GM19324 (cell line): Measurements from ENCODE around the gene CCNO.

Experiments
- ATAC-seq: cut with Tn5 transposase; IDR thresholded peaks from one replicate; pipeline ENCODE4 v1.9.1; 2021; ENCODE audit warnings: mild to moderate bottlenecking, moderate library complexity; ENCODE audit not compliant: unreplicated experiment, low FRiP score

The CCNO gene, protein sequence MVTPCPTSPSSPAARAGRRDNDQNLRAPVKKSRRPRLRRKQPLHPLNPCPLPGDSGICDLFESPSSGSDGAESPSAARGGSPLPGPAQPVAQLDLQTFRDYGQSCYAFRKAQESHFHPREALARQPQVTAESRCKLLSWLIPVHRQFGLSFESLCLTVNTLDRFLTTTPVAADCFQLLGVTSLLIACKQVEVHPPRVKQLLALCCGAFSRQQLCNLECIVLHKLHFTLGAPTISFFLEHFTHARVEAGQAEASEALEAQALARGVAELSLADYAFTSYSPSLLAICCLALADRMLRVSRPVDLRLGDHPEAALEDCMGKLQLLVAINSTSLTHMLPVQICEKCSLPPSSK

DNA sequence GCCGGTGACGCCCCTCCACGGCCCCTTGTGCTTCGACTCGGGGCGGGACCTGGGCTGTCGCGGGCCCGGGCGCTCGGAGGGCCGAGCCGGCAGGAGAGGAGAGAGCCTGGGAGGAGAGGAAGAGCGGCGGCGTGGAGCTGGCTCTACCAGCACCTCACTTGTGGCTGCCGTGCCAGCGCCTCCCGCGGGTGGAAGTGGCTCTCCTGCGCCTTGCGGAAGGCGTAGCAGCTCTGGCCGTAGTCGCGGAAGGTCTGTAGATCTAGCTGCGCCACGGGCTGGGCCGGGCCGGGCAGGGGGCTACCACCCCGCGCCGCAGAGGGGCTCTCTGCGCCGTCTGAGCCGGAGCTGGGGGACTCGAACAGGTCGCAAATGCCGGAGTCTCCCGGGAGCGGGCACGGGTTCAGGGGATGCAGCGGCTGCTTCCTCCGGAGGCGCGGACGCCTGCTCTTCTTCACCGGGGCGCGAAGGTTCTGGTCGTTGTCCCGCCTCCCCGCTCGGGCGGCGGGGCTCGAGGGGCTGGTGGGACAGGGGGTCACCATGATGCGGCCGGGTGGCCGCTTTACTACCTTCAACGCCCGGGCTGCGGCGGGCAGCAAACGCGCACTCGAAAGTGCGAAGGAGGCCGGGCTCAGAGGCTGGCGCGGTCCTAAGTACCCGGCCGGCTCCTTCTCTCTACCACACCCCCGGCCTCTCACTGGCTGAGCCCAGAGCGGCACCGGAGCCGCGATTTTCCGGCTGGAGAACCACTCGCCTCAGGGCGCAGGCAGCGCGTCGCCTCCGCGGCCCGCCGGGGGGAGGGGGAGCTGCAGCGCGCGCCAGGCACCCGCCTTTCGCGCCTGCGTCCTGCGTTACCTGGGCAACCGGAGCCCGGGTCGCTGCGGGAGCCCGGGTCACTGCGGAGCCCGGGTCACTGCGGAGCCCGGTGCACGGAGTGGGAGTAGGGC is at the start of gene CCNO:
Gene CCNO (minus strand): TSS at position 624 of the 944 bp plus-strand sequence. CDS start 85 bp downstream, at position 539.
- ATAC-seq = peak; percentile 57

DNA sequence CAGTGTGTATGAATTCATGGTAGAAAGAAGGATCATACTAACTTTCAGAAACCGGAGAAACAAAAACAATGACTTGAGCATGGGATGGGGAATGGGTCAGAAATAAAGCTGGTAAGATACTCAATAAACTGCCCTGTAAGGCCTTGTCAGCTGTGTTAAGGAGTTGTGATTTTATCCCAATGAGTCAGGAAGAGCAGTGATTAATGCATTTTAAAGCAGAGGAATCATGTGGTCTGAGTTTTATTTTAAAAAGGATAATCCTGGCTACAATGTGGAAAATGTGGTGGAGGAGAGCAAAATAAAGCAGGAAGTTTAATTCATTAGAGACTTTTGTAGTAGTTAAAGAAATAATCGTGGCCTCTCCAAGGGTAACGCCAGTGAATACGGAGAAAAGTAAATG is 45.4 kb upstream of the CCNO start:
- no peak for ATAC-seq

DNA sequence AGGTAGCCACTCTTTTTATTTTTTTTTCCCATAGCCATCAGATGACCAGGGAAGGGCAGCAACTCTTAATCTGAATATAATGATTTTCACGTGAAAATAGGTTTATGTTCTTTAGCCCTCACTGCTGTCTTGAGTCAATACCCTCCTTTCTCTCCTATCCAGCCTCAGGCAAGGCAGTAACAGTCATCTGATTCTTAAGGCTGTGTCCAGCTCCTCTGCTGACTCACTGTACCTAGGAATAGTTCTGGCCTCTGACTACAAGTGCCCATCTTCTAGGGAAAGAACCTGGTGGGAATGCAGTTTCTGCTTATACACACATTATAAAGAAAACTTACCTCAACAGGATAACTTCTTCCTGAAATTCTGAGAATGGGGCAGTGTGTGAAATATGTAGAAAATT is 43.4 kb upstream of the CCNO start:
- ATAC-seq = no peak

DNA sequence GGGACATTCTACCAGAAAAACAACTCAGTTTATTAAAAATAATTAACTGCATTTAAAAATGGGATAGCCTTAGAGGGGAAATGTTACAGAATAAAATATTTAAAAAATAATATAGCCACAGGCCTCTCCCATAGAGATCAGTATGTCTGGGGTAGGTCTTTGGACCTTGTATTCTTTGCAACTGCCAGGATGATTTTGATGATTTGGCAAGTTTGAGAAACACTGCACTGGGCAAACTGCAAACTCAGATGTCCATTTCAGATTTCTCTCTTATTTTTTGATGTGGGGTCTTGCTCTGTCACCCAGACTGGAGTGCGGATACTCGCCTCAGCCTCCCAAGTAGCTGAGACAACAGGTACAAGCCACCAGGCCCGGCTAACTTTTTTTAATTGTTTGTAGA is 24.9 kb upstream of the CCNO start:
- ATAC-seq = no peak

DNA sequence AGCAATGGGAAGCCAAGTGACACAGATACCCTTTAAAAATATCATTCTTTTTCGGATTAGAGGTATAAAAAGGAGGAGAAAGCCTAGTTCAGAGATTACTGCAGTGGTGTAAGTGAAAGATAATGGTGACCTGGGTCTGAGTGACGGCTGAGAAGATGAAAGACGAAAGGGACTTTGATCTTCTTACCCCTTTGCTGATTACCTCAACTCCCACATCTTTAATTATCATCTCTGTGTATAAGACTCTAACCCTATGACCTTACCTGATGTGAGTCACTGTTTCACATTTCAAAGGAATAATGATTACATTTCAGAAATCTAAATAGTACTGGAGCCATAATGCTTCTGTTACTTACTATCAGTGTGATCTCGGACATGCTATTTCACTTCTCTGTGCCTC is 21.4 kb upstream of the CCNO start:
- no peak for ATAC-seq

DNA sequence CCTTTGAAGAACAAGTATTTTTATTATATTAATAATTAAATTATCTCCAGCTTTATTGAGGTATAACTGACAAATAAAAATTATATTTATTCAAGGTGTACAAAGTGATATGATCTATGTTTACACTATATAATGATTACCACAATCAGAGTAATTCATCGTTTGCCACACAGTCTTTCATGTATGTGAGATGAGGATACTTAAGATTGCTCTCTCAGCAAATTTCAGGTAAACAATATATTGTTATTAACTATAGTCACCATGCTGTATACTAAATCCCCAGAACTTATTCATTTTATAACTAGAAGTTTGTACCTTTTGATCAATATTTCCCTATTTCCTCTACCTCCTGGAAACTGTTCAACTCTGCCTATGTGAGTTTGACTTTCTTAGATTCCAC is 16.7 kb upstream of the CCNO start:
- ATAC-seq = no peak

DNA sequence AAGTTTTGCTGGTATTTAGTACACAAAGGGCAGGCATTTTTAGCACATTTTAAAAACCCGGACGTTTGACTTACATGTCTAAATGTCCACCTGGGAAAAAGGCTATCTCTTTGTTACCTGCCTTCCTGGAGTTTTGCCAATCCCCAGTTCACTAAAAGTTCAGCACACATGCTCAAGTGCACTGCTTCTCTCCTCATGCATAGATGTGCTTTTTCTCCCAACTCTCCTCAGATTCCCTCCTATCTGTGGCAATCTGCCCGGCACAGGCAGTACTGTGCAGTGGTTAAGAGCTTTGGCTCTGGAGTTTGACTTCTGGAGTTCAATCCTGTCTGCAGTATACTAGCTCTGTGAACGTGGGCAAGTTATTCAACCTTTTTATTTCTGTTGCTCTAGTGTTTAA is 8.3 kb upstream of the CCNO start:
- ATAC-seq = no peak

DNA sequence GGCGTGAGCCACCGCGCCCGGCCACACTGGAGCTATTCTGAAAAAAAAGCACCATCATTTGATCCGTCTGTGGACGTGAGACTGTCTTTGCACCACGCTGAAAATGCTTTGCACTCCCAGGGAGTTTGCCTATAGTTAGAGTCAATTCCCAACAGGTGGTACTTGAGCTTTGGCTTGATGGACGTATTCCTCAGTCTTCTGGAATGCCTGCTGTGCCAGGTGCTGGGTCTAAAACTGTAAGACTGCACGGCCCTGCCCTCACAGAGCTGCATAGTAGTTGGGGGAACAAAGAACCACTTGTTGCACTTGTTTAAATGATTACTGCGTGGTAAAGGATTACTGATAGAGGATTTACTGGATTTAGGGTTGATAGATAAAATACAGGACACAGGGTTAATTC is 3.4 kb upstream of the CCNO start:
- no peak for ATAC-seq

DNA sequence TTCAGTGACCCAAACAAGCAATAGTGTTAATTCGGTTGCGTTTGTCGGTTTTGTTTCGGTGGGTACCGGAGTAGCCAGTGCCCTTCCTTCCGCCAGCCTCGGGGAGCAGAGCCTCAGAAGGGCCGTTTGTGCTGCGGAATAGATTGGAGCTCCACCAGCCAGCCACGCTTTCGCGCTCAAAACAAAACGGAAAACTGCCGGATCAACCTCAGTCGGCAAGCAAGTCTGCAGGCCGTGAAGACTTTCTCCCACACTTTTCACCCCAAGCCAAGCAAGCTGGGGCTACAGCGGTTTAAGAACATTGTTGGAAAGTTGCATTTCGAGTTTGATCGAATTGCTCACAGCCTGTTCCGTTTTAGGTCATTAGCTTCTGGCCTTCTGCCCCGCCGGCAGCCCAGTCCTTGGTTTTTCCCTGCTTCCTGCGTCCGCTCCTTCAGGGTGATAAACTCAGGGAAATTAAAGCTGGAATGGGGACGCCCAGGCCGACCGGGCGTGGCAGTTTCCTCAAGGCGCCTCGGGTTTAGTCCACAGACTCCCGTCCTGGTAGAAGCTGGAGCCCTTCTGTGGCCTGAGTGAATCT is 803 bp upstream of the CCNO start:
- no peak for ATAC-seq

DNA sequence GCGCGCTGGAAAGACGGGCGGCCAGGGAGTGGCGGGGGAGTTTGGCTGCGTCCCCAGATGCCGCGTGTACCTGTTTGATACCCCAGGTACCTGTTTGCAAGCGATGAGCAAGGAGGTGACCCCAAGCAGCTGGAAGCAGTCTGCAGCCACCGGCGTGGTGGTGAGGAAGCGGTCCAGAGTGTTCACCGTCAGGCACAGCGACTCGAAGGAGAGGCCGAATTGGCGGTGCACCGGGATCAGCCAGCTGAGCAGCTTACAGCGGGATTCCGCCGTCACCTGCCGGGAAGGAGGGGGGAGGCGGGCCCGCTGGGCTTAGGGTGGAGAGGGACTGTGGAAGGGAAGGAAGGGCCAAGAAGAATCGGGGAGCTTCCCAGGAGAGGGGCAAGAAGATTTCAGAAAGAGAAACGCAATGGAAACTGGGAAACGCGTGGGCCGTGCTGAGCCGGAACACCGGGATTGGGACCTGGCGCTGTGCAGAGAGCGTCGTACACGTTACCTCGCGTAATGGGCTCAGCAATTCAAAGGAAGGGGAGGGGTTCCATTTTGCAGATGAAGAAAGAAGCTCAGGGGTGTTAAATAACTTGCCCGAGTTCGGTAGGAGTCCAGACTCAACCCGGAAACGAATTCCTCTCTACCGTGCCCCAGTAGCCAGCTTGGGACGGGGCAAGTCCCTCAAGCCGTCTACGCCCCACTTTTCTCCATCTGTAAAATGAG is 980 bp downstream of the CCNO start:
- ATAC-seq = no peak

DNA sequence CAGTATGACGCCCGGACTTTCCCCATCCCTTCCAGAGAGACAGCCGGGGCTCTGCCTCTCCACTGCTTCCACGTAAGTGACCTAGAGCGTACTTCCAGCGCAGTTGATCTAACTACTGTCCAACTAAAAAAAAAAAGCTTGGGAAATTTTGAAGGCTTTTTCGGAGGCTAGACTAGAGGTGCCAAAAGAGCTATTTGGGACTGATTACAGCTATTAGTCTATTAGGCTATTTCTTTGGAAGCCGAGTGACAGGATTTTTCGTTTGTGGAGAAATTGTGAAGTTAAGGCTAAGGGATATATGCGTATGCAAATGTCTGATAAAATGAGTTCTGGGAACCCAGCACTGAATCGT is 1.5 kb downstream of the CCNO start:
- ATAC-seq = no peak

DNA sequence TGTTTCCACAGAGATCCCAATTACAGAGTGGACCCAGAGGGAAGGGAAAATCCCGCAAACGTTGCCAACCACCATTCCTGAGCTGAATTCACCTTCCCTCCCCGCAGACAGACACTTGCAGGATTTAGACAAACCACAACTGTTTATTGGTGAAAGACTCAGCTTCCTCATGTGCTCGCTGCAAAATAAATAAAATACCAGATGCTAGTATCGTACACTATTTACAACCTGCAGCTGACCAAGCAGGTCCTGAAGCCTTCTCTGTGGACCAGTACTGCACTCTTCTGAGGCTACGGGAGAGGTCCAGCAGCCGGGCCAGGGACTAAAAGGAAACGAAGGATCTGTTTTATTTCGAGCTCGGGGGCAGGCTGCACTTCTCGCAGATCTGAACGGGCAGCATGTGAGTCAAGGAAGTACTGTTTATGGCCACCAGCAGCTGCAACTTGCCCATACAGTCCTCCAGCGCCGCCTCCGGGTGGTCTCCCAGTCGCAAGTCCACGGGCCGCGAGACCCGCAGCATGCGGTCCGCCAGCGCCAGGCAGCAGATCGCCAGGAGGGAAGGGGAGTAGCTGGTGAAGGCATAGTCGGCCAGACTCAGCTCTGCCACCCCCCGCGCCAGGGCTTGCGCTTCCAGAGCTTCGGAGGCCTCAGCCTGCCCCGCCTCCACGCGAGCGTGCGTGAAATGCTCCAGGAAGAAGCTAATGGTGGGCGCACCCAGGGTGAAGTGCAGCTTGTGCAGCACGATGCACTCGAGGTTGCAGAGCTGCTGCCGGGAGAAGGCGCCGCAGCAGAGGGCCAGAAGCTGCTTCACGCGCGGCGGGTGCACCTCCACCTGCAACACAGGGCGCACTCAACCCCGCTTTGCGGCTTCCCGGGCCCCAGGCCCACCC is 2.1 kb downstream of the CCNO start:
- ATAC-seq = no peak

DNA sequence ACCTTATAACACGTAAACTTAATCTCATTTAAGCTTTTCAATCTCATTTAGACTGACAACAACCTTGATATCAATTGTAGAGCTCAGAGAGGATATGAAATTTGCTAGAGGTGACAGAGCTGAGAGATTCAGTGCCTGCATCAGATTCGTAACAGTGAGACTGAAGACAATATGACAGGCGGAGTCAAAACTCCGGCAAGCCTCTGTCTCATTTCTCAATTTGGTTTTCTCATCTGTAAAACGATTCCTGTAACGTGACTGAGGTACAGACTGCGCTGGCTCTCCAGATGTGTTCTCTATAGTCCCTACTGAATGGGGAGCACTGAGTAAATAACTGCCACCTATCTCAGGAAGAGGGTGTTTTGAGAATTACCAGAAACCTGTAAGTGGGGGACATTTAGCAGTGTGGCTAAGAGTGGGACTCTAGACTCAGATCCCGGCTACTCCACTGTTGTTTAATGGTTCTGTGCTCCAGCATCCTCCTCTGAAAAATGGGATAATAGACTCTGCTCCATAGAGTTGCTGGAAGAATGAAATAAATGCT is 3.2 kb downstream of the CCNO start:
- ATAC-seq = no peak

DNA sequence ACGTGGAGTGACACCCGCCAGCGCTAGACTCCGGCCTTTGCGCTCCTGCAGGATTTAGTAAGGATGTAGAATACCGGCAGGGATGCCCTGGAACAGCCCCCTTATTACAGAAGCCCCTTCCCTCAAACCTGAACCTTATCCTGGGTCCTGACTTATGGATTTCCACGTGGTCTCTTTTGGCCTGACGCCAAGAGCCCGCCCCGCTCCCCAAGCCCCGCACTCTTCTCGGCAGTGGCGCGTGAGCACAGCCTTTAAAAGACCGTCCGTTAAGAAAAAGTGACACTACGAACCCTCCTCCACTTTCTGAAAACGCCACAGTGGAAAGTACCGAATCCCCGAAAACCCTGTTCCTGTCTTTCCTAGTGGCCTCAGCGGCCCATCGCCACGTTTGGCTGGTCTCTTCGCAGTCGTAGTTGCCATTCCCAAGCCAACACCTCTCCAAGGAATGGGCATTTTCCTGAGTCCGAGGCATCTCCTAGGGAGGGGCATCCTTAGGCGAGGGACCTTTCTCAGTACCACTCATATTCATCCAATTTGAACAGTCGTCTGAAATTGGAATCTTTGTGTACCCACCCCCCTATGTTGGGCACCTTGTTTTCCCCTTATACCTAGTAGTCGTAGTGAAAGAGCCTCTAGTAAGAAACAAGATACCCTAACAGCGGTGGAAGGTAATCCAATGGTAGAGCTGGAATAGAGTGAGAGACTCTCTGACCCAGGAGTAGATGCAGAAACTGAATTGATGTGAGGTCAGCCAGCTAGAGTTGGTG is 5.6 kb downstream of the CCNO start:
- ATAC-seq = no peak

DNA sequence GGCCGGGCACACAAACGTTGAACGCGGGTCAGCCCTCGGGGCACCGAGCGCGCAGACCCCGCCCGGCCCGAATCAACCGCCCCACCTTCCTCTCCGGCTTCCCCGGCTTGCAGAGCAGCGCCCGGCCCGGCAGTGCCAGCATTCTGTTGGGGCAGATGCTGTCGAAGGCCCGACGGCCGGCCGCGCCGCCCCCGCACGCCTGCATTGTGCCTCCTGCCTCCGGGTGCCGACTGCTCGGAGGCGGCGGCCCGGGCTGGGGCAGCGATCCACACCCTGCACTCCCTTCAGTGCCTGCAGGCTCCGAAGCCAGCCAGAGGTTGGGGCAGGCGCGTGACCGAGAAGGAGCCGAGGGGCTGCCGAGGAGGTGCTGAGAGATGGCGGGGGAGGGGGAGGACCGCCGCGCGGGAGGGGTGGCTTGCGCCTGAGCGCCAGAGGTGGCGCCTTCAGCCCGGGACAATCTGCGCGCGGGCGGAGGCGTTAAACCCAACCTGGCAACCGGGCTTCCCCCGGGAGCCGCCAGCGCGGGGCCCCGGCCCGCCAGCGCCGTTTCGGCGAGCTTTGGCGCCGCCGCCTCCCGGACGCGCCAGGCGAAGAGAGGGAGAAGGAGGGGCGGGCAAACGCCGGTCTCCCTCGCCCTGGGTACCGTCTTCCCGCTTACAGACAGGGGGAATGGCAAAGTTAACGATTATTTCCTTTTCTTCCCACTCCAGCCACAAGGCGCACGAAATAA is 6.3 kb downstream of the CCNO start, which contains the start of gene MCIDAS:
Gene MCIDAS (minus strand): TSS at position 382 of the 730 bp plus-strand sequence. CDS start 177 bp downstream, at position 205.
- no peak for ATAC-seq

DNA sequence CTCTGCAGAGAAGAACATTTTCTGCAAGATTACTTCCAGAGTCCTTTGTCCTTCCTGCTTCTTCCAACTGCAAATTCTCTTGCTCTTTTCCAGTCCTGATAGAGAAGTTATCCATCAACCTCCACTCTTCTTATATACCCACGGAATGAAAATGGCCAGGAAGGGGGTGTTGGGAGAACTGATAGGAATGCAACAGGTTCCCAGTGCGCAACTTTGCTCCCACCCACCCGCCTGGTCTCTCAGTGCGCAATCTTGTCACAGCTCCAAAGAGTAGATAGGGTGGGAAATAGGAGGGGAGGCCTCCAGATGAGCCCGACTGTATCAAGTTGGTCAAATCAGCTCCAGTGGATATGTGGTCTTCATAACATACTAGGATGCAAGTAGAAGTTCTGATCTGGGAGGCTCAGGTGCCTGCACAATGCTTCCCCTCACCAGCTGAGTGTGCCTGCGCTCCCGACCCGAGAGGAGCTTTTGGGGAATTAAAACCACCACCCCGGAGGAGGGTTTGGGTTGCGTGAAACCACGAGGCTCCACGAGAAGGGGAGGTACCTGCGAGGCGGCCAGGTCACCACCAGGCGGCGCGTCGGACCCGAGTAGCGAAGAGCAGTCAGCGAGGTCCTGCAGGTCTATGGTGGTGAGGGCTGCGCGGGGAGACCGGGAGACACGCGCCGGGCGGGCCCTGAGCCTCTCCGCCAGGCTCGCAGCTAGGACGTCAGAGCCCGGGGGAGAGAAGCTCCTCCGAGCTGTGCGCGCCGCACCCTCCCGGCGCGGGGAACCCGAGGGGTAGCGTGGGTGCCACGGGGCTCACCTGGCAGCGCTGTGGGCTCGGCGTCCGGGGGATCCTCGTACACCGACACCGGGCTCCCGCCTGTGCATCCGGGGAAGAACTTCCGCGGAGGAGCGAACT is 7.1 kb downstream of the CCNO start:
- no peak for ATAC-seq

DNA sequence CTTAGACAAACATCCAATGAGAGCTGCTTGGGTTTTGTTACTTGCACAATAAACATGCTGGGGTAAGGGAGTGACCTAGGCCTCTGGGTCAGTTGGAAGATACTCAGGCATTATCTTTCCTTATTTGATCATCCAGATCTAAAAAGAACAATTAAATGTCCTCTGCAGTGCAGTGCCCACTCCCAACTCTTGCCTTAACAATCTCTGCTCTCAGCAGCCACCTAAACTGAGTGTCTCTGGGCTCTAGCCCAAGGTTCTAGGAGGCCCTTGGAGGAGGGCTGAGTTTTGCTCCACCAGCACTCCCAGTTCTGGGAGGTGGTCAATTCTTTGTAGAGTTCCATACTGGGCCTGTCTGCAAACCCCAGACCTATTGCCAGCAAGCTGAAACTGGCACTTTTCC is 8.1 kb downstream of the CCNO start:
- no peak for ATAC-seq
